ENCODE data around the gene PHPT1.
A peak's percentile ranks its signal among the peaks of the same experiment; 100 is the strongest.

PHPT1 gene

GRCh38 chr9:136843801-136844740 is 5.1 kb upstream of the PHPT1 start:
- TF ChIP-seq ZBTB7A (IDR thresholded peaks at IDR 0.05; ENCODE audit: low read depth), result 0 out of 2 replicates have a peak, but pooled peaks have one; percentile 29

- TF ChIP-seq USF1 (IDR thresholded peaks at IDR 0.05), result no peak
Observed at GRCh38 chr9:136844761-136845464, 4.3 kb upstream of the PHPT1 start.

- TF ChIP-seq FOXM1 (IDR thresholded peaks at IDR 0.05; ENCODE audit: borderline replicate concordance, low read depth), result no peak
- TF ChIP-seq MAX (IDR thresholded peaks at IDR 0.05), result no peak
- no peak for TF ChIP-seq CREB1 (IDR thresholded peaks at IDR 0.05; ENCODE audit: low read depth)
- no peak for TF ChIP-seq EP300 (IDR thresholded peaks at IDR 0.05; ENCODE audit: borderline replicate concordance)
- no peak for TF ChIP-seq YY1 (IDR thresholded peaks at IDR 0.05; ENCODE audit: low read depth)
- no peak for TF ChIP-seq TEAD4 (IDR thresholded peaks at IDR 0.05)
- TF ChIP-seq TCF12 (IDR thresholded peaks at IDR 0.05; ENCODE audit: low read depth), result no peak
- no peak for TF ChIP-seq ZBTB7A (IDR thresholded peaks at IDR 0.05; ENCODE audit: low read depth)
- TF ChIP-seq USF1 (IDR thresholded peaks at IDR 0.05), result no peak
- TF ChIP-seq EGR1 (IDR thresholded peaks at IDR 0.05), result no peak
- TF ChIP-seq CEBPB (IDR thresholded peaks at IDR 0.05), result no peak
- no peak for TF ChIP-seq TAF1 (IDR thresholded peaks at IDR 0.05; ENCODE audit: low read depth)
- TF ChIP-seq NFIC (IDR thresholded peaks at IDR 0.05), result no peak
Observed at GRCh38 chr9:136845465-136846260, 3.5 kb upstream of the PHPT1 start.

GRCh38 chr9:136846376-136847087 is 2.7 kb upstream of the PHPT1 start:
- TF ChIP-seq CEBPB (IDR thresholded peaks at IDR 0.05) (no peak), REST (IDR thresholded peaks at IDR 0.05; ENCODE audit: low read depth) (no peak), EGR1 (IDR thresholded peaks at IDR 0.05) (no peak), TCF12 (IDR thresholded peaks at IDR 0.05; ENCODE audit: low read depth) (no peak), USF1 (IDR thresholded peaks at IDR 0.05) (no peak), CREB1 (IDR thresholded peaks at IDR 0.05; ENCODE audit: low read depth) (no peak), RAD21 (IDR thresholded peaks at IDR 0.05; ENCODE audit: low read depth) (no peak), NFIC (IDR thresholded peaks at IDR 0.05) (no peak), TEAD4 (IDR thresholded peaks at IDR 0.05) (no peak), YY1 (IDR thresholded peaks at IDR 0.05; ENCODE audit: low read depth) (no peak), FOXM1 (IDR thresholded peaks at IDR 0.05; ENCODE audit: borderline replicate concordance, low read depth) (no peak), ZBTB7A (IDR thresholded peaks at IDR 0.05; ENCODE audit: low read depth) (no peak), EP300 (IDR thresholded peaks at IDR 0.05; ENCODE audit: borderline replicate concordance) (no peak), MAX (IDR thresholded peaks at IDR 0.05) (no peak), TAF1 (IDR thresholded peaks at IDR 0.05; ENCODE audit: low read depth) (no peak)

- TF ChIP-seq MAX (IDR thresholded peaks at IDR 0.05), result peak; percentile 91
- peak; percentile 70 for TF ChIP-seq YY1 (IDR thresholded peaks at IDR 0.05; ENCODE audit: low read depth)
- TF ChIP-seq USF1 (IDR thresholded peaks at IDR 0.05), result peak; percentile 48; the same call in 1 of the 2 replicates
- no peak for TF ChIP-seq RAD21 (IDR thresholded peaks at IDR 0.05; ENCODE audit: low read depth)
- 0 out of 2 replicates have a peak, but pooled peaks have one; percentile 5 for TF ChIP-seq TCF12 (IDR thresholded peaks at IDR 0.05; ENCODE audit: low read depth)
Observed at GRCh38 chr9:136847088-136847825, 2.0 kb upstream of the PHPT1 start.

Data from Ishikawa (cell line).